ENCODE measurements around the gene TCF21.
"Not testable (repeated sequence)": the region's sequence is repeated elsewhere in the genome, so short reads cannot be mapped to it uniquely, and the experiment has no call there.

Gene TCF21

GRCh38 chr6:133890711-133891148 is 1.8 kb downstream of the TCF21 start:
- DNase-seq: peak; percentile 43

DNA sequence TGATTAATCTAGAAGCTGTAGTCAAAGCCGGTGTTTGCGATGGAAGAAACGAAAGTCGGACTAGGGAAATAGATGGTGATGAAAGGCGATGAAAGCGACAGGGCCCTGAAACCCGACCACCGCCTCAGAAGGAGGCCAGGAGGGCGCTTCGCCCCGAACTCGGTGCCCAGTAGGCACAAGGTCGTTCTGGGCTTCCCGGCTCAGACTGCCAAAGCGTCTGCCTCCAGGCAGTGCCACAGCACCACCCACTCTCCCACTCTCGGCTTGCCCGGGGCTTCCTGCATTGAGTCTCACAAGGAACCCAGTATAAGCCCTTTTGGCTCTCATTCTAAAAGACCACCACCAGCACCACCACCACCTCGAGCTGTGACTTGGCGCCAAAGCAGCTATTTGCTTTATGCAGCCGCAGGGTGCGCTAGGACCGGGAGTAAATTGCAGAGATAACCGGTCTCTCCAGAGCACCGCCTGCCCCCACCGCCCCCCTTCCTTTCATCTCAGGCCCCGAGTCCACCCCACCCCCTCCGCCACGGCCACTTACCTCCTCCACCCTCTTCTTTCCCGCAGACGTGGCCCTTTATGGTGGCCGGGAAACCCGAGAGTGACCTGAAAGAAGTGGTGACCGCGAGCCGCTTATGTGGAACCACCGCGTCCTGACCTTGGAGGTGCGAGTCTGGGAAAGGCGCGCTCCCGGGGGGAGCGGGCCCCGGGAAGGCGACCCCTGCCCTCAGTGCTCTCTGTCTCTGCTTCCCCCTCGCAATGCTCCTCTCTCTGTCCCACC is 2.4 kb downstream of the TCF21 start:
- peak; percentile 34 for DNase-seq

DNA sequence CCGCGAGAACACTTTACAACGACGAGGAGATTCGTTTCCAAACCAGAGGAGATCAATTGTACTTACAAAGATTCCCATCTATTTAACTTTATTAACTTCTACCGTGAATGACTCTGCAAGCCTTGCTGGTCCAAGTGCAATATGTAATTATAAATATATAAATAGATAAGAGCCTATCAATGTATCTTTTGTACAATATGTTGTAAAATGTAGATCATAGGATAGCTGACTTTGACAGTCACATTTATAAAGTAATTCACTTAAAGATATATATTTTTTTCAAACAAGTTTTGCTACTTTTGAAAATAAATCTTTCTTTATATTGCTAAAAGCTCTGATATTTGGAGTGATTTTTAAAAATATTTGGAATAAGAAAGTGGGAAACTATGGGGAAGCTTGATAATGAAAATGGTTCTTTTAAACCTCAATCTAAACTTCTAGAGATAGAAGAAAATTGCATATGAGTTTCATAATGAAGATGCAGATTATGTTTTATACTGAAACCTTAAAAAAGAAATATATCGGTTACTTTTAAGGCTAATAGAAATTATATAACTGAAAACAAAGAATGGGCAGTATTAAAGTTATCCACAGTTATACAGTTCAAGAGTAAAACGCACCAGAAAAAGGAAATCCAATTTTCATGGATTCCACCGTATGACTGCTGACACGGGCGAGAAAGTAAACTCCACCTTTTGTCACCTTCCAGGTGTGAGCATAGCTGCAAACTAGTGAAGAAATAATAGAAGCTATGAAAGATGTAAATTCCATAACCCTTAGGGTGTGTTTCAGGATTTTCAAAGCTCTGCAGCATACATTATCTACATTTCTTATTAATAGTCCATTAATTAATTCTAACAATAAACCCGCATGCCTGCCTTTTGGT is 3.3 kb downstream of the TCF21 start:
- no peak for DNase-seq

- DNase-seq: no peak
Observed at GRCh38 chr6:133892813-133893691, 4.1 kb downstream of the TCF21 start.

DNA sequence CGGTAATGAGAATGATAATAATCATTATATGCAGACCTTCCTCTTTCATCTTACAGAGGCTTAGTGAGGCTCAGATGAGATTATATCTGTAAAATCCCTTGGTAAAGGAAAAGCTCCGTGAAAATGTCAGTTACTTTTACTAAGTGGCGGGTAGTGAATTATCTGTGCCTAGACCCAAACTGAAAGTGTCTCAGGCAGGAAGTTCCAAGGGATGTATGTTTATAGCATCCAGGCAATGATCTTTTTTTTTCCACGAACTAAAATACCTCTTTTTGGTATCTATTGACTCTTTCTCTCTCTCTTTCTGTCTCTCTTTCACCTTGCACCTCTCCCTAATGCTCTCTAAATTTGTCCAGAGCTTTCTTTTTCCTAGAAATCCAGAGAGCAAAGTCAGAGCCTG is 5.0 kb downstream of the TCF21 start:
- no peak for DNase-seq

GRCh38 chr6:133894369-133894768 is 5.5 kb downstream of the TCF21 start:
- DNase-seq: no peak

DNA sequence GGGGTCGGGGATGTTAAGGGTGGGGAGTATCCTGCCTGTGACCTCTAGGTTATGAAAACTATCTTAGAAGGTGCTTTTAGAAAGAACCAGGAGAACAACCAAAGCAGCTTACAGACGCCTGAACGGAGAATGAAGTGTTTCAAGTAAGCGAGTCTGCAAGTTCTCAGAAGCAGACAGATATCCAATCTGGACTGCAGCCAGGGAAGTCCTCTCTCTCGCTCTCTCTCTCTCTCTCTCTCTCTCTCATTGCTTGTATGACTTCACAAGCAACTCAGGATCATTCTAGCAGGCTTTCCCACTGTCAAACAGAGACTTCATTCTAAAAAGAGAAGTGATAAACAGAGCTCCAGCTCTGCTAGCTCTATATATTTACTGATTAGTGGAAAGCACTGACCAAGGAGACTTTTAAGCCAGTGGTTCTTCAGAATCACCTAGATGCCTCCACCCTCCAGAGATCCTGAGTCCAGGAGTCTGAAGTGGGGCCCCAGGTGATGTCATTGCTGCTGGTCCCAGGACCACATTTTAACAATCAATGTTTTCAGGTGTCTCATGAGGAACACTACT is 6.0 kb downstream of the TCF21 start:
- DNase-seq: peak; percentile 19

DNA sequence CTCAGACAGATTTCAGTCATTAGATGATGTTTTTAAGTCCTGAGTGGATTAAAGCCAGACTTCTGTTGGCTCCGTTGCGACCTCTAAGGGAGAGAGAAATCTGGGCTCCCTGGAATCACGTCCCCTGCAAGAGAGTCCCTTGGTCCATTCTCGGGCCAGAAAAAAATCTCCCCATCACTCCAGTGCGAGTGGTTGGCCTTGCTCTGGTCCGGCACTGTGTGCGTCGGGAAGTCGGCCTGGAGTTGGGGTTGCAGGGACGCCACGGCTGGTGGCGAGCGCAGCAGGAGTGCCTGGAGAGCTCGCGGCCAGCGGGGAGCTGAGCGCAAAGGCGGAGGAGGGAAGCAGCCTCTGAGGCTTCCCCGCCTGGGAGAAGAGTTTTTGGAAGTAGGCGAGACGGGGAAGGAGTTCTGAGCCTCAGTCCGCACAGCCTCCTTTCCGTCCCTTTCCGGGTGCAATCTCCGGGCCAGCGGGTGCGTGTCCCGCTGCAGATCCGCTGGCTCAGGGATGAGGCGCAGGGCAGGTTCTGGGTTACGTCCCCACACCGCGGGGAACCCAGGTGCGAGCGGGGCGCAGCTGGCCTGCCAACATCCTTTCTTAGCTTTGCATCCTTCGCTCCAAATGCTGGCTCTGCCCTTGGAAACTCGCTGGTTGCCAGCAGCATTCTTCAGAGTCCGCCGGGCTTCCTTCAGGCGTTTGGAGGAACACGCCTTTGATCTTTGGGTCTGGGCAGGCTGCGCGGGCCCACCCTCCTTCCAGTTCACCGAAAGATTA is 6.8 kb downstream of the TCF21 start:
- no peak for DNase-seq

DNA sequence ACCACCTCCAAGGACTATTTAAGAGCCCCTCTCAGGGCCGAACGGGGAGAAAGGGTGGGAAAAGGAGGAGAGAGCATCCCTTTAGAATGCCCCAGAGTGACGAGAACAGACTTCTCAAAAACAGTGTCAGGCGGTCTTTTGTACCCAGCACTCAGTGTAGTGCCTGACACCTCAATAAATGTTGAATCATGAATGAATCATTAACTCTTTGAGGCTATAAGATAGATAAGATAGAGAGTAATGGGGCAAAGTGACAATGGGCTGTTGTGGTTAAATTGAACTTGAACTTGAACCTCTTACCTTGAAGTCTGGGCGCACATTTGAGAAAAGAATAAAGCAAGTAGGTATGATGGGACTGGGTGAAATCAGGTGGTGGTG is 7.4 kb downstream of the TCF21 start:
- DNase-seq: no peak

- DNase-seq: no peak
Observed at GRCh38 chr6:133898263-133898662, 9.3 kb downstream of the TCF21 start.

DNA sequence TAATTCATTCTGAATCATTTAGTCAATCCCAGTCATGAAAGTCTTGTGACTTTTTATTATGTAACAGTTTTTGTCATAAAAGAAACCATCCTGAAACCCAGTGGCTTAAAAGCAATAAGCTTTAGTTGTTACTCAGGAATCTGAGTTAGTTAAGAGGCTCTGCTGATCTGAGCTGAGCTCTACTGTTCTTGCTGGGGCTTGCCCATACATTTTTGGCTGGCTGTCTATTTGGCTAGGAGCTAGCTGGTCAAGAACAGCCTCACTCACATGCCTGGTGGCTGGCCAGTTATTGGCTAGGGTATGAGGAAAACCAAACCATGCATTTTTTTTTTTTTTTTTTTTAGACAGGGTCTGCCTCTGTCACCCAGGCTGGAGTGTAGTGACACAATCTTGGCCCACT is 10.6 kb downstream of the TCF21 start:
- no peak for DNase-seq

DNA sequence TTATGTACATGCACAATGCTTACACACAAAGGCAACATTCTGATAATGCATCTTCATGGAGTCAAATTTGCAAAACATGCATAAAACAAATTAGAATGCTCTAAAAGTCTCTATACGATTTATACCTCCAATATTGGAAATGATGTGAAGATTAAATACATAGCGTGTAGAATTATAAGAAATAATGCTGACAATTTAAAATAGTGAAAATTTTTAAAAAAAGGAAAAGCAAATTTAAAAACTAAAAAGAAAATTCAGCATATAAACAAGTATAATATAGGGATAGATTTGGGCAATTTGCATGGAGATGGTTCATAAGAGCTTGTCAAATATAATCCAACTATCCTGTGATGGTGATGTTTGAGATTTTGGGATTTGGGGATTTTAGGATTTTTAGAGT is 14.9 kb downstream of the TCF21 start:
- DNase-seq: no peak

DNA sequence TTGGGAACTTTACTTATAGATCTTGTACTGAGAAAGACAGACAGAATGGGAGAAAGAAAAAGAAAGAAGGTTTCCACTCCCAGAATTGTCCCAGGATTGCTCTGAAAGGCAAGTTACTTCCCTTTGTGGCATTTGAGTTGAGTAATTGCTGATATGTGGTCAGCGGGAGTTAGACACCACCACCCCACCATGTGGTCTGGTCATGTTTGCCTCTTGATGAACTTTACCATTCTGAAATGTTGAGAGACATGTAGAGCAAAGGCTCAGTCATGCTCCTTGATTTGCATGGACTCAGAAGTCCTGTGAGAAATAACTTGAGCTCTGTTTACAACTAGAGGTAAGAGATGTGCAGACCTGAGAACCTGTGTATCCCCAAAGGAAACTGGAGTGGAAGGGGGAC is 17.1 kb downstream of the TCF21 start:
- peak; percentile 81 for DNase-seq

GRCh38 chr6:133916650-133917151 is 27.8 kb downstream of the TCF21 start:
- peak; percentile 94 for DNase-seq

DNA sequence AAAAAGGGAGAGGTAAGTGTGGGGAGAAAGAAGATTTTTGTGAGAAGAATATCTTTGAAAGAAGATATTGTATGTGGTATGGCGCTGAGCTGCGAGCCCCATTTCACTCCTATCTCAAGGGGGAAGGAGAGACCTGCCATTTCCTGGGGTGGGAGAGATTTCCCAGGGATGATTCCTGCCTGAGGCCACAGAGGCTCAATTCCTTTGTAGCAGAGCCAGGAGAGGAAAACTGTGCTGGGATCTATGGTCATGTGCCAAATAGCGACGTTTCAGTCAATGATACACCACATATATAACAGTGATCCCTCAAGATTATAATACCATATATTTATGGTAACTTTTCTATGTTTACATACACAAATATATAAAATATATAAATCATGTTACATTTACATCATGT is 28.9 kb downstream of the TCF21 start:
- no peak for DNase-seq

DNA sequence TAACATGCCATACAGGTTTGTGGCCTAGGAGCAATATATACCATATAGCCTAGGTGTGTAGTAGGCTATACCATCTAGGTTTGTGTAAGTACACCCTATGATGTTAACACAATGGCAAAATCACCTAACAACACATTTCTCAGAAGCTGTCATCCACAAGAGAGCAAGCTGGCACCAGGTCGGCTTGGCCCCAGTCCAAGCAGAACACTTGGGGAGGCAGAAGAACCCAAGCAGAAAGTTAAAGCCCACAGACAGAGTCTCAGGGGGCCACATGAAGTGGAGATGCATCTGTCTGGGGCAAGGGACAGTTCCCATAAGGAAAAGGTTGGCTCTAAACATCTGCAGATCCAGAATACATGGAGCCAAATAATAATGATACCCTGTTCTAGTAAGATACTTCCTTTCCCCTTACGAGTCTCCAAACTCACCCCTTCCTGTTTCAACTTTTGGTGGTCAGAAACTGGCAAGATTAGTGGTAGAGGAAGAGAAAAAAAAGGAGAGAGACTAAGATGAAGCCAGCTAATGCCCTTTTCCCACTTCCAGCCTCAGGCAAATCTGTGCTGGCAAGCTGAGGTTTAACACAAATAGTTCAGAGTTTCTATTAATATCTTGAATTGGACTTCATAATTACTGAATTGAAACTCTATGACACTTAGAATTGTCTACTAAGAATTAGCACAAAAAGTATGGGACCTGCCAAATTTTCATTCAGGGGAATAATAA is 29.5 kb downstream of the TCF21 start:
- no peak for DNase-seq

DNA sequence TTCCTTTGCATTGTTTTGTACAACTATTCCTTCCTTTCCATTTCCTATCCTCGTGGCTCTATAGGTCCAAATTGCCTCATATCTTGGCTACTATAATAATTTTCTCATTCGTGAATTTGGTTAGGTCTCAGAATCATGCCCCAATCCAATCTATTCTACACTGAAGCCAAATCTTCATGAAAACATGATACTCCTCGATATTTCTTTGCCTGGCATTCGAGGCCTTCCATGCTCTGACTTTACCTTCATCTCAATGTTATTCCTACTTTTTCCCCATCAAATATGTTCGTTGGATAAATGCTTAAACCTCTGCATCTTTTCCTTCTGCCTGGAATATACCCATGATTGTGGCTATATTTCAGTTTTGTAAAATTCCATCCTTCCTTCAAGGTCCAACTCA is 30.4 kb downstream of the TCF21 start:
- no peak for DNase-seq

- peak; percentile 94 for DNase-seq
Observed at GRCh38 chr6:133921249-133921859, 32.4 kb downstream of the TCF21 start.

GRCh38 chr6:133923938-133924593 is 35.2 kb downstream of the TCF21 start:
- DNase-seq: peak; percentile 87

GRCh38 chr6:133931221-133931620 is 42.3 kb downstream of the TCF21 start:
- not testable (repeated sequence) for DNase-seq

Data from OCI-M1 (cell line).